ENCODE results near the gene PLCB1.

DNA sequence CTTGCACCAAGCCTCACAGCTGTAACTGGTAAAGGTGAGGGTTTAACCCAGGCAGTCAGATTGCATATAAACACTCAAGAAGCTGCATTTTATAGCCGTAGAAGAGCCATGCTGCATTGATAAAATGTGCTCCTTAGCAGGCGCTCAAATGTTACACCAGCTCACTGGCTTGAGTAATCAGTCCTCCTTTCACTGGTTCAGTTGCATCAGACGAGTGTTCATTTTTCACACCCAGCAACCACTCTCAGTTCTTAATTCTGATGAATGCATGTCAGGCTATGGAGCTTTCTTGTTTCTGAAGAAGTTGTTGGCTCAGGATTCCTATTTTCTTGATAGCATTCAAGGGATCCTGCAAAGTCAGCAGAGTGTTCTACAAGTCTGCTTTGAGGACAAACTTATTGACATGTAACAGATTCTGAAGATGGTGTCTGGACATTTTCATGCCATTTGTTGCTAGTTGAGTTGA lies 198.3 kb downstream of the PLCB1 start:
- TF ChIP-seq, protein P1, sequence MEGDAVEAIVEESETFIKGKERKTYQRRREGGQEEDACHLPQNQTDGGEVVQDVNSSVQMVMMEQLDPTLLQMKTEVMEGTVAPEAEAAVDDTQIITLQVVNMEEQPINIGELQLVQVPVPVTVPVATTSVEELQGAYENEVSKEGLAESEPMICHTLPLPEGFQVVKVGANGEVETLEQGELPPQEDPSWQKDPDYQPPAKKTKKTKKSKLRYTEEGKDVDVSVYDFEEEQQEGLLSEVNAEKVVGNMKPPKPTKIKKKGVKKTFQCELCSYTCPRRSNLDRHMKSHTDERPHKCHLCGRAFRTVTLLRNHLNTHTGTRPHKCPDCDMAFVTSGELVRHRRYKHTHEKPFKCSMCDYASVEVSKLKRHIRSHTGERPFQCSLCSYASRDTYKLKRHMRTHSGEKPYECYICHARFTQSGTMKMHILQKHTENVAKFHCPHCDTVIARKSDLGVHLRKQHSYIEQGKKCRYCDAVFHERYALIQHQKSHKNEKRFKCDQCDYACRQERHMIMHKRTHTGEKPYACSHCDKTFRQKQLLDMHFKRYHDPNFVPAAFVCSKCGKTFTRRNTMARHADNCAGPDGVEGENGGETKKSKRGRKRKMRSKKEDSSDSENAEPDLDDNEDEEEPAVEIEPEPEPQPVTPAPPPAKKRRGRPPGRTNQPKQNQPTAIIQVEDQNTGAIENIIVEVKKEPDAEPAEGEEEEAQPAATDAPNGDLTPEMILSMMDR (optimal IDR thresholded peaks at IDR 0.05 in 1 of 3, IDR thresholded peaks at IDR 0.05 in 1 of 3, conservative IDR thresholded peaks at IDR 0.05 in 1 of 3; ENCODE audit: extremely low read depth in 1 of 3, insufficient read depth in 2 of 3, low read length in 3 of 3): no peak
- TF ChIP-seq EZH2 (IDR thresholded peaks at IDR 0.05; ENCODE audit: low read length): no peak

Measured in keratinocyte (primary cell).